GM12872 (cell line): ENCODE measurements around the gene DCP1A.

Experiments used
- TF ChIP-seq, protein P1 (sequence below): IDR thresholded peaks from 3 replicates; pipeline ENCODE4 v1.5.1; 2011; ENCODE audit warnings: low read depth, mild to moderate bottlenecking, low read length, moderate library complexity; ENCODE audit not compliant: insufficient read depth

The DCP1A gene

DNA sequence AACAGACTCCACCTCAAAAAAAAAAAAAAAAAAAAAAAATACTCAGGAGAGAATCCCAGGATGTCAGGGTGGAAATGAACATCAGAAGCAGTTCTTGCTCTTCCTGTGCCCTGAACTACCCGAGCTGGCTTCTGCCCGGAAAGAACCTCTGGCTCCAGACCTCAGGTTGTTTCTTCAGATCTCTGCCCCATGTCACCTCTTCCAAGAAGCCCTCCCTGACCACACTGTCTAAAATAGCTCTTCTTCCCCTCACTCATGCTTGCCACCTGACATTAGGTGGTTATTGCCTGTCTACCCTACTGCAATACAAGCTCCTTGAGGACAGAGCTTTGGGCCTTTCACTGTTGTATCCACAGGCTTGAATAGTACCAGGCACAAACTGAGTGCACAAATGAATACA, 99.7 kb downstream of the DCP1A start:
- TF ChIP-seq, protein P1, sequence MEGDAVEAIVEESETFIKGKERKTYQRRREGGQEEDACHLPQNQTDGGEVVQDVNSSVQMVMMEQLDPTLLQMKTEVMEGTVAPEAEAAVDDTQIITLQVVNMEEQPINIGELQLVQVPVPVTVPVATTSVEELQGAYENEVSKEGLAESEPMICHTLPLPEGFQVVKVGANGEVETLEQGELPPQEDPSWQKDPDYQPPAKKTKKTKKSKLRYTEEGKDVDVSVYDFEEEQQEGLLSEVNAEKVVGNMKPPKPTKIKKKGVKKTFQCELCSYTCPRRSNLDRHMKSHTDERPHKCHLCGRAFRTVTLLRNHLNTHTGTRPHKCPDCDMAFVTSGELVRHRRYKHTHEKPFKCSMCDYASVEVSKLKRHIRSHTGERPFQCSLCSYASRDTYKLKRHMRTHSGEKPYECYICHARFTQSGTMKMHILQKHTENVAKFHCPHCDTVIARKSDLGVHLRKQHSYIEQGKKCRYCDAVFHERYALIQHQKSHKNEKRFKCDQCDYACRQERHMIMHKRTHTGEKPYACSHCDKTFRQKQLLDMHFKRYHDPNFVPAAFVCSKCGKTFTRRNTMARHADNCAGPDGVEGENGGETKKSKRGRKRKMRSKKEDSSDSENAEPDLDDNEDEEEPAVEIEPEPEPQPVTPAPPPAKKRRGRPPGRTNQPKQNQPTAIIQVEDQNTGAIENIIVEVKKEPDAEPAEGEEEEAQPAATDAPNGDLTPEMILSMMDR: no peak

DNA sequence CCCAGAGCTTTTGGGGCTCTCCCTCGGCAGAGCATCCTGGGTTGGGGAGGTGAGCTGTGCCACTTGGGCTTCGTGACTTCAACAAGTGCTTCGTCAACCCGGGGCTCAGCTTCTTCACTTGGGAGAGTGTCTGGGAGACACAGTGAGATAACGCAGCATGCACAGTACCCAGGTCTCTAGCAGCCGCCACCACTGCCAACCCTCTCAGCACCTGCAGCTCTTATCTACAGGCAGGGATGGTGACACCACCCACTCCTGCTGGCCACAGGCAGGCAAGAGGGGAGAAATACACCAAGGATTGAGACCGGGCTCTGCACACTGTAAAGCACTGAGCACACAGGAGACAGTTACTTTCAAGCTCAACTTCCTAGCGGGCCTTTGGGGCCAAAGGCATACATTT, 103.1 kb downstream of the DCP1A start:
- TF ChIP-seq, protein P1: no peak

DNA sequence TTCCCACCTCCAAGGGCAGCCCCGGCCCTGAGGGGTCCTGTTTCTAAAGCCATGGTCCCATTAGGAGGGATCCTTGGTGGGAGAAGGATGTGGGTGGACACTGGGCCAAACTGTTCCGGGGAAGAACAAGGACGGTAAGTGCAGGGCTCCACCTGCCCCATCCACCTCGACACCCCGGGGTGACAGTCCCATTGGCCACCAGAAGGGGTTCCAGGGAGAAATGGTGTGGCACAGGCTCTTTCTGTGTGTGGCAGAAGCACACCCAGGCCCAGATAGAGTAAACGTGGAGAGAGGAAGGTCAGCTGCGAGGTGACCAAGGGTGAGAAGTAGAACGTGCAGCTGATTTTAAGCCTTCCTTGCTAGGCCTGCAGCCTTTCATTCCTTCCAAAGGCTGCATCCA, 103.6 kb downstream of the DCP1A start:
- TF ChIP-seq, protein P1: 0 out of 3 replicates have a peak, but pooled peaks have one; percentile 13

DNA sequence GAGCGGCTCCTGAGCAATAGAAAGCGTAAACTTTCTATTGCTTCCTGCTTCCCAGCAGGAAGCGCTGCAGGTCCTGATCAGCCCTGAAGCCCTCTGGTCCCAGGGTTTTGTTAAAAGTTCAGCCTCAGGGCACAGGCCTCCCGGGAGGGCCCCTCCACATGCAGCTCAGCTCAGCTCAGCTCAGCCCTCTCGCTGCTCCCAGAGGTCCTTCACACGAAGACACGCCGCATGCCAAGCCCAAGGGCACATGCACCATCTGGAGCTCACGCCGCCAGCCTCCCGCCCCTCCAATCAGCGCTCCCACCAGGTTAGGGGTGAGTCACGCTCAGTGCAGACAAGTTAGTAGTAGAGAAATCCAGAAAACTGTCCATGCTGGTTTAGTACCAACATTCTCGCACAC, 104.2 kb downstream of the DCP1A start:
- TF ChIP-seq, protein P1: no peak

DNA sequence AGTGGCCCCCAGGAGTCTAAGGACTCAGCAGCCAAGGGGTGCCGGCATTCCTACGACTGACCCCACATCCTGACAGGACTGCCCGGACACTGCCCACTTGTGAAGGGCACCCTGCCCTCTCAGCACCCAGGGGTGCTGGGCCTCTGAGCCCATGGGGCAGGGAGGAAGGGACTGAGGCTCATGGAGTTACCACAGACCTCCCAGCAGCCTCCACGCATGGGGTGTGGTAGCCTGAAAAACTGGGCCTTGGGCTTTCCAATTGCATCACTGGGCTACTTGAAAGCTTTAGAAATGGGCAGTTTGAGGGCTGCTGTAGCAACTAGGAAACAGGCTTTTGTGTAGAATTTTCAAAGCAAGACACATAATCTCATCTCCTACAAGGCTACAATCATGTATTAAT, 104.7 kb downstream of the DCP1A start:
- TF ChIP-seq, protein P1: no peak

DNA sequence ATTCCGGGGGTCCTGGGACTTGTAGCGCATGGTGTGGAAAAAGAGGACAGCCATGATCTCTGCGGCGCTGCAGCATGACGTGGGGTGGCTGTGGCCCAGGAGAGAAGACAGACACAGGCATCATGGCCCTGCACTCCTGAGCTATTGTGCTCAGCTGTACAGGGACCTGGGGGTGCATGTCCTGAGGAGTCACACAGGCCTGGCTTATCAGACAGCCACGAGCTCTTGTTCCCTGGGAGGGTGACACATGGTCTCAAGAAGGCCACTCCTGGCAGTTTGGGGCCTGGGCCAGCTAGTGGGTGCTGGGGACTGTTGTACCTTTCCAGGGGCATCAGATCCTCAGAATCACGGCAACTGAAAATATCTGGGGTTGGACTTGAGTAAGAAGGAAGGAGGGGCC, 105.2 kb downstream of the DCP1A start:
- TF ChIP-seq, protein P1: no peak

DNA sequence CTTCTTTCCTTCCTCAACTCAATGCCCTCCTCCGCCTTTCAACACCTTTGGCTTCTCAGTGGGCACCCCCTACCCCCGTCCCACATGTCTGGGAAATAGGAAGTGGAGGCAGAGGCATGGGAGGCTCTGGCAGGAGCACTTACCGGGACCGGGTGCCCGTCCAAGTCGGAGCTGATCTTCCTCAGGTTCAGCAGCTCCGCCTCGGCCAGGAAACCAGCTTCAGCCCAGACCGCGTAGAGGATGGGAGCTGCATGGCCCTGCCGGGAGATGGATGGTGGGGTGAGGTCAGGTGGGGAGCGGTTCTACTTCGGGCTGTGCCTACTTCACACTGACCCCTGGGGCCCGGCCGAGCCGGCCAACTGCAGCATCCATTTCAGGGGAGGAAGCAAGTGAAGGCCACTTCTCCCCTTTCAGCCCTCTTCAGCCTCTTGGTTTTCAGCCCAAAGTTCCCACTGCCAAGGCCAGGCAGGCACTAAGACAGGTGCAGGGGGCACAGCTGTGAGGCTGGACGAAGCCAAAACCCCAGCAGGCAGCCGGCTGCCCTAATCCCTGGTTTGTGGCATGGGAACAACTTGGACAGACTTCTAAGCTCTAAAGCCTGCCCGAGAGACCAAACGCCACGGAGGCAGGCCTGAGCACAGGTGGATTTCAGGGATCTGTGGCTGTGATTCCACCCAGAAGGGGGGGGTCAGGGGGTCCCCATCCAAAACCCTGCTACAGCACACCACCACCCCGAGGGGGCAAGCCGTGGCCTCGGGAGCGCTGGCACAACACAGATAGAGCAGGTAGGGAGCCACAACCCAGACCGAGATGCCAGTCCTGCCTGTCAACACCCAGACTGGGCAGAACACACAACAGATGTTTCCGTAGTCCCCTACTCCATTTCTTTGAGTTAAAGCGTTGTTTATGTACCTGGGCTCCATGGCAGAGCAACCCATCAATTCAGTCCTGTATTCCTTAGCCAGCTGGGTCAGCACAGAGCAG, 106.1 kb downstream of the DCP1A start:
- TF ChIP-seq, protein P1: no peak
